ENCODE measurements around the gene BOD1.

BOD1 gene

DNA sequence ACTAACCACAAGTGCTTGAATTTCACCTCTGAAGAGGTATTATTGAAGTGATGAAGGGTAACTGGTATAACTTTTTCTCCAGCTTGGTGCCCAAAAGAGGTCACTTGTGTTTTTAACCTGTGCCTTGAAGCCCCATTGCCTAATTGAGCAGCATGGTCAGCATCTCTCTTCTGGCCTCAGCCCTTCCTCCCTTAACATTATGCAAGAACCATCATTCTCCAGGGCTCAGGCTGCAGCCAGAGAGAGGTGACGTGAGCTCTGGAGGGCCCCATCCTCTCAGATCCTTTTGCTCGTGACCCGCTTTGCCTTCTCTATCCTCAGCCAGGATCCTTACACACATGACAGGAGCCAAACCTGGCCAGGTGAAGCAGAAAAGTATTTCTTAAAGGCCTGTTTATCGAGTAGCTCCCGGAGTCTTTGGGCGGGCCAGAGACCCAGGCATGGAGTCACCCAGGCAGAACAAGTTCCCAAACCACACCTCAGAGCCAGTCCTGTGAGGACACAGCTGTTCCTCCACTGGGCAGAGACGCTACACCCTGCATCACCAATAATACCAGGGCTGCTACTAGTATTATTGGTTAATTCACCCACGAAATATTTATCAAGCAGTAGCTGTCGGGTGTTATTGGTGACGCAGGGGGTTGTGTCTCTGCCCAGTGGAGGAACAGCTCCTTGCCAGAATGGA is 29.6 kb upstream of the BOD1 start:
- TF ChIP-seq, protein P1, sequence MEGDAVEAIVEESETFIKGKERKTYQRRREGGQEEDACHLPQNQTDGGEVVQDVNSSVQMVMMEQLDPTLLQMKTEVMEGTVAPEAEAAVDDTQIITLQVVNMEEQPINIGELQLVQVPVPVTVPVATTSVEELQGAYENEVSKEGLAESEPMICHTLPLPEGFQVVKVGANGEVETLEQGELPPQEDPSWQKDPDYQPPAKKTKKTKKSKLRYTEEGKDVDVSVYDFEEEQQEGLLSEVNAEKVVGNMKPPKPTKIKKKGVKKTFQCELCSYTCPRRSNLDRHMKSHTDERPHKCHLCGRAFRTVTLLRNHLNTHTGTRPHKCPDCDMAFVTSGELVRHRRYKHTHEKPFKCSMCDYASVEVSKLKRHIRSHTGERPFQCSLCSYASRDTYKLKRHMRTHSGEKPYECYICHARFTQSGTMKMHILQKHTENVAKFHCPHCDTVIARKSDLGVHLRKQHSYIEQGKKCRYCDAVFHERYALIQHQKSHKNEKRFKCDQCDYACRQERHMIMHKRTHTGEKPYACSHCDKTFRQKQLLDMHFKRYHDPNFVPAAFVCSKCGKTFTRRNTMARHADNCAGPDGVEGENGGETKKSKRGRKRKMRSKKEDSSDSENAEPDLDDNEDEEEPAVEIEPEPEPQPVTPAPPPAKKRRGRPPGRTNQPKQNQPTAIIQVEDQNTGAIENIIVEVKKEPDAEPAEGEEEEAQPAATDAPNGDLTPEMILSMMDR (IDR thresholded peaks at IDR 0.05; ENCODE audit: borderline replicate concordance, insufficient read depth, low read depth, low read length), result no peak
- no peak overlapping the region for H3K4me3 ChIP-seq (ENCODE audit: low read depth, low read length)

DNA sequence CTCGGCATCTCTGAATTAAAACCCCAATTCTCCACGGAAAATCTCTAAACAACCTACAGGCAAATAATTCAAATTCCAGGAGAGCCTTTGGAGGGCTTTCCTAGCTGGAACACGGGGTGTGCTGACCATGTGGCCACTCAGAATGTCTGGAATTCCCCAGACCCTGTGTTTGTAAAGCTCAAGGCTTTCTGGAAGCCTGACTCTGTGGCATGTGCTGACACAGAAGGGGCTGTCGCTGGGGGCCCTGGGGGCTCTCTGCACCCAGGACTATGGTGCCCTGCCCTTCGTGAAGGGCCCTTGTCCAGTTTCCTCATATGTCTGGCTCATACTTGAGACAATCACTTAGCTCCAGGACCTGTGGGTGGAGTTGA is 29.0 kb upstream of the BOD1 start:
- TF ChIP-seq, protein P1 (IDR thresholded peaks at IDR 0.05; ENCODE audit: borderline replicate concordance, insufficient read depth, low read depth, low read length), result no peak

DNA sequence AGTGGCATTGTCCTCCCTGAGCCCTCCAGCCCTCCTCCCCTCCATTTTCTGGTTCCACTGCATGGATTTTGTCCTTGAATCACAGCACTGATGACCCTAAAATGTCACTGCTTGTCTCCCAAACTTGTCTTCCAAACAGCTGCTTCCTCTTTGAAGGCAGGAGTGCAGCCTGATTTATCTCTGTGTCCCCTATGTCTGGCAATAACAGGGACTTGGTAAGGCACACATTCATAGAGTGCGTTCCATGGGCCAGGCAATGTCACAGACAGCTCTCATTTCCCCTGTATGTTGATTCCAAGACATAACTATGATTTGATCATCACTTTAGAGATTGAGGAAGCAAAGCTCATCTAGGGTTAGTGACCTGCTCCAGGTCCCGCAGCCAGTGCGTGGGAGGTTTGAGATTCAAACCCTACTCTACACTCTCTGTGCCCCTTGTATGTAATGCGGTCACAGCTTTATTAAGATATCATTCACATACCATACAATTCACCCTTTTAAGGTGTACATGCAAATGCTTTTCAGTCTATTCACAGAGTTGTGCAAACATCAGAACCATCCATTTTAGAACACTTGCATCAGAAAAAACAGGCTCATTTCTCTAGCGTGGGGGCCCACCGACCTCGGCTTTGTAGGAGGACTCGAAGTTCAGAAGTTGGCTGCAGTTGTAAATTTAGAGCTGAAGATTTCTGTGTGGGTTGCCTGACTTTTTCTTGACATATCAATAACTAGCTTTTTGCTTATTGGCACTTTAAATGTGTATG is 28.4 kb upstream of the BOD1 start:
- no peak overlapping the region for H3K4me3 ChIP-seq (ENCODE audit: low read depth, low read length)
- TF ChIP-seq, protein P1 (IDR thresholded peaks at IDR 0.05; ENCODE audit: borderline replicate concordance, insufficient read depth, low read depth, low read length), result no peak

More for the DNA sequence above, 29.0 kb upstream of the BOD1 start:
- H3K4me3 ChIP-seq (ENCODE audit: low read depth, low read length), result no peak overlapping the region

DNA sequence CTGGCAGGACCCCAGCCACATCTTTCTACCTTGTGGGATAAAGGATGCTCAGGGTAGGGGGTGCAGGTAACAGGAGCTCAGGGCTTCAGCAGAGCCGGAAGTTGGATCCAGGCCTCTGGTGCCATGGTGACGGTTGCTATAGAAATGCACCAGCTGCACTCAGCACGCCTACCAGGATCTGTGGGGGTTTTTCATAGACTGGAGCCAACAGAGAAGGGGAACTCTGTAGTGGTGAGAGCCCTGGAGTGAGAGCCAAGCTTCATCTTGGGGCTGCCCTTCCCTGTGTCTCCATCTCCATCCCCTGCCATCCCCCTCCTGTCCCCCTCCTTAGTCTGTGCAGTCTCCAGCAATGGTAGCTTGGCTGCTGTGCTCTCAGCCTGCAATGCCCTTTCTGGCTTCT is 27.5 kb upstream of the BOD1 start:
- TF ChIP-seq, protein P1 (IDR thresholded peaks at IDR 0.05; ENCODE audit: borderline replicate concordance, insufficient read depth, low read depth, low read length), result no peak

DNA sequence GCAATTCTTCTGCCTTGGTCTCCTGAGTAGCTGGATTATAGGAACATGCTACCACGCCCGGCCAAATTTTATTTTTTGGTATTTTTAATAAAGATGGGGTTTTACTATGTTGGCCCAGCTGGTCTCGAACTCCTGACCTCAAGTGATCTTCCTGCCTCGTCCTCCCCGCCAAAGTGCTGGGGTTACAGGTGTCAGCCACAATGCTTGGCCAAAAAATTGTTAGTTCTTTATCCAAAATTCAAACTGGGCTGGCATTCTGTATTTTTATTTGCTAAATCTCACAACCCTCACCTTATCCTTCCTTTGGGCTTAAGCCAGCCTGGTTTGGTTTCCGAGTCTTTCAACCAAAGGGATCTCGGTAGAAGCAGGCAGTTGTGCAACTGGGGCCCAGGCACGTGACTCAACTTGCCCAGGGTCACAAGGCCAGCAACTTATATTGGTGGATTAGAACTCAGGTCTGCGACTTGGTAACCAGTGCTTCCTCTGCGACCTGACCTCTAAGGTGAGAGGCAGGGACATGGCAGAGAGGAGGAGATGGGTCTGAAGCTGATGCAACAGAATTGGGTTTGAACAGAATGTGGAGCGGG is 26.5 kb upstream of the BOD1 start:
- TF ChIP-seq, protein P1 (IDR thresholded peaks at IDR 0.05; ENCODE audit: borderline replicate concordance, insufficient read depth, low read depth, low read length), result no peak

More for the DNA sequence above, 27.5 kb upstream of the BOD1 start:
- H3K4me3 ChIP-seq (ENCODE audit: low read depth, low read length), result no peak overlapping the region

DNA sequence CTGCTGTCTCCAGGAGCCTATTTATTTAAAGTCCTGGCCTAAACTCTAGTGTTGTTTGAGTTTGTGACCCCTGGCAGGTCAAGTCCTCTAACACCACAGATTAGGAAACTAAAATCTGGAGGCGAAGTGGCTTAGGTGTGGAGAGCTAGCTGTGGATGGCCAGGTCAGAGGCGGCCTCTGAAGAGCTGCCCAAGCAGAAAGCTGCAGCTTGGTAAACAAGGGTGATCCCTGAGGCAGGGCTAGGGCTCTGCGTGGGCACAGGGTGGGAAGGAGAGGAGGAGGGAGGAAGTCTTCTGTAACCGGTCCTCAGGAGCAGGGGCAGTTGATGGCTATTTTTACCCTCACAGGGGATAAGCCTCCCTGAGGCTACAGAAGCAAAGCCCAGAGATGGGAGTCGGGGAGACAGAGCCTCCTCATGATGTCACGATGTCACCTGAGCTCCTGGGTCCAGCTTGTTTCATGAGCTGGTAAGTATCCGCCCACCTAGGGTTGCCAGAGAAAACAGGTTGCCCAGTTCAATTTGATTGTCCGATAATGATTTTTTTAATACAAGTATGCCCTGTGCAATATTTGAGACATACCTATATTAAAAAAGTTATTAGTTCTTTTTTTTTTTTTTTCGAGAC is 25.9 kb upstream of the BOD1 start:
- H3K4me3 ChIP-seq (ENCODE audit: low read depth, low read length), result no peak overlapping the region
- TF ChIP-seq, protein P1 (IDR thresholded peaks at IDR 0.05; ENCODE audit: borderline replicate concordance, insufficient read depth, low read depth, low read length), result no peak

More for the DNA sequence above, 26.5 kb upstream of the BOD1 start:
- no peak overlapping the region for H3K4me3 ChIP-seq (ENCODE audit: low read depth, low read length)
